HG03097 (cell line): ENCODE data around the gene HOXC5.
A peak's percentile ranks its signal among the peaks of the same experiment; 100 is the strongest.

Experiments
- ATAC-seq: cut with Tn5 transposase; IDR thresholded peaks from one replicate; pipeline ENCODE4 v1.9.1; 2021; ENCODE audit not compliant: unreplicated experiment, low FRiP score

HOXC5 gene

DNA sequence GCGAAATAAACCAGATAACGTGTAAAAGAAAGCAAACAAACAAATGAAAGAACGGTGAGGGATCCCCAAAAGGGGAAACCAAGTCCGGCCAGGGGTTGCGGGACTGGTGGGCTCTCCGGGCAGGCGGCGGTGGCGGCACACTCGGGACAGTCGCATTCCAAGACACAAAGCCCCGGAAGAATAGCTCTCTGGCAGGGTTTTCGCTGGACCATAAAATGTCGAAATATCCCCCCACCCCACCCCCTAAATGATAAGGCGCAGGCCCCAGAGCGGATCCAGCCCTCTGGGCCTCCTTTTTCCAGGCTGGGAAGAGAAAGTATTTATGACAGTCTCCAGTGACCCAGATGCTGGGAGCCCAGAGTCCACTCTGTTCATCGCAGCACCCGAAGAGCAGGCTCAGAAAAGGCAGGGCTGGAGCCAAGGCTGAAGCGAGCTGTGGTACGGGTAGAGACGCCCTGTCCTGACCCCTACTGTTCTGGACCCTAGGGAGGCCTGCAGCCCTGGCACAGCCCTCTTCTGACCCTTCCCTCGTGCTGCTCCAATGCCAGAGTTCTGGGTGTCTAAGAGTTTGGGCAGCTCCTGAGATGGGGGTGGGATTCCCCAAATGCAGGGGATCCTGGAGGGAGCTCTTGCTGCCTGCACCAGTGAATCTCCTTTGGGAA is 26.2 kb upstream of the HOXC5 start:
- no peak for ATAC-seq

DNA sequence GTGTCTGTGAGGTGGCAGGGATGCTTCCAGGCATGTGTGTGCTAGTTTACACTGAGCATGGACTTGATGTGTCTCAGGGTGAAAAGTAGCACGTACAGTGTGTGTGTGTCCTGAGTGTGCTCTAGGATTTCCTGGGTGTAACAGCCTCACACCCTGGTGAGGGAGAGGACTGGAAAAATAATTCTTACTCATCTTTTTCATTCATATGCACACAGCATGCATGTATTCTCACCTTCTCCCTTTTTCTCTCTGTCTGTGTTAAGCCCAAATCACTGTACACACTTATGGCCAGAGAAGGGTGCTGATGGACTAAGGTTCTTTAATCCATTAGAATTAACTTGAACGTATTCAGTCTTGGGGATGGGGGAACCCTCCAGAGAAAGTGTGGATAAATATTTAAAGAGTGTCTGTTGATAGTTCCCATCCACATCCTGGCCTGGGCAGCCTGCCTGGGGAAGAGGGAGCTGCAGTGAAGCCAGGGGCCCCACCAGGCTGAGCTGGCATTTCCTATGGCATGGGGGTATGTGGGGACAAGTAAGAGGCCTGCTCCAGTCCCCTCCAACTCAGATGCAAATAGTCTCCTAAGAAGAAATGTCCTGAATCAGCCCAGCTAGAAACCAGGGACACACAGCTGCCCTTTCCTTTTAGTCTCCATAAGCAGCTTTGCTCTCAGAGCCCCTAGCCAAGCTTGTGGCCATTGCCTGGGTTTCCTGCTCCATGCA is 25.2 kb upstream of the HOXC5 start:
- no peak for ATAC-seq

DNA sequence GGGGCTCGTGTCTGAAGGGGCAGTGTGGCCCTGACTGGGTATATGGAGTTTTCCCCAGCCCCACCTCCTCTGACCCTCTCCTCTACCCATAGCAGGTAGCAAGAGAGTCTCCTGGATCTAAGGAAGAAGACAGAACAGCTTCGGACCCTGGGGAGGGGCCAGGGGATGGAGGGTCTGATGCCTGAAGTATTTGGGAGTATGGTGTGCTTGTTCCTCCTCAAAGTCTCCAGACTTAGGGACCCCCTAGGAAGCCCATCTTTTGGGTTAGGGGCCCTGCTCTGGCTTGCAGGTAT is 24.6 kb upstream of the HOXC5 start:
- no peak for ATAC-seq

DNA sequence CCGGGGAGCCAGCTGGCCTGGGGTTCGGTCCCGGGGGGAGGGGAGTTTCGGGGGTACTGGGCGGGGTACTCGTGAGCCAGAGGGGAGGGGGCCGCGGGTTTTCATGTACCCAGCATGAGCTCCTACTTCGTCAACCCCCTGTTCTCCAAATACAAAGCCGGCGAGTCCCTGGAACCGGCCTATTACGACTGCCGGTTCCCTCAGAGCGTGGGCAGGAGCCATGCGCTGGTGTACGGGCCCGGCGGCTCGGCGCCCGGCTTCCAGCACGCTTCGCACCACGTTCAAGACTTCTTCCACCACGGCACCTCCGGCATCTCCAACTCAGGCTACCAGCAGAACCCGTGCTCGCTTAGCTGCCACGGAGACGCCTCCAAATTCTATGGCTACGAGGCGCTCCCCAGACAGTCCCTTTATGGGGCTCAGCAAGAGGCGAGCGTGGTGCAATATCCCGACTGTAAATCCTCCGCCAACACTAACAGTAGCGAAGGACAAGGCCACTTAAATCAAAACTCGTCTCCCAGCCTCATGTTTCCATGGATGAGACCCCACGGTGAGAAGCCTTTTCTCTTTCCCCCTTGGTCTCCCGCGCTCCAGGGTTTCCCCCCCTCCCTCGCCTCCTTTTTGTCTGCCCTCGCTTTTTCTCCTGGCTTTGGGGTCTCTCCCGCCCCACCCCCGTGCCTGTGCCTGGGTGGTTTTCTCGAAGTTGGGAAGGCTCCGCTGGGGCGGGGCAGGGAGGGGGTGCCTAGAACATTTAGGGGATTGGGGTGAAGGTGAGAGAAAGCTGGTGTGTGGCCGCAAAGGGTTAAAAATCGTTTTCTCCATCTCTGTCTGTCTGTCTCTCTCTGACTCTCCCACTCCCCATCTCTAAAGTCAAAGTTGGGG is 23.4 kb upstream of the HOXC5 start:
- no peak for ATAC-seq

DNA sequence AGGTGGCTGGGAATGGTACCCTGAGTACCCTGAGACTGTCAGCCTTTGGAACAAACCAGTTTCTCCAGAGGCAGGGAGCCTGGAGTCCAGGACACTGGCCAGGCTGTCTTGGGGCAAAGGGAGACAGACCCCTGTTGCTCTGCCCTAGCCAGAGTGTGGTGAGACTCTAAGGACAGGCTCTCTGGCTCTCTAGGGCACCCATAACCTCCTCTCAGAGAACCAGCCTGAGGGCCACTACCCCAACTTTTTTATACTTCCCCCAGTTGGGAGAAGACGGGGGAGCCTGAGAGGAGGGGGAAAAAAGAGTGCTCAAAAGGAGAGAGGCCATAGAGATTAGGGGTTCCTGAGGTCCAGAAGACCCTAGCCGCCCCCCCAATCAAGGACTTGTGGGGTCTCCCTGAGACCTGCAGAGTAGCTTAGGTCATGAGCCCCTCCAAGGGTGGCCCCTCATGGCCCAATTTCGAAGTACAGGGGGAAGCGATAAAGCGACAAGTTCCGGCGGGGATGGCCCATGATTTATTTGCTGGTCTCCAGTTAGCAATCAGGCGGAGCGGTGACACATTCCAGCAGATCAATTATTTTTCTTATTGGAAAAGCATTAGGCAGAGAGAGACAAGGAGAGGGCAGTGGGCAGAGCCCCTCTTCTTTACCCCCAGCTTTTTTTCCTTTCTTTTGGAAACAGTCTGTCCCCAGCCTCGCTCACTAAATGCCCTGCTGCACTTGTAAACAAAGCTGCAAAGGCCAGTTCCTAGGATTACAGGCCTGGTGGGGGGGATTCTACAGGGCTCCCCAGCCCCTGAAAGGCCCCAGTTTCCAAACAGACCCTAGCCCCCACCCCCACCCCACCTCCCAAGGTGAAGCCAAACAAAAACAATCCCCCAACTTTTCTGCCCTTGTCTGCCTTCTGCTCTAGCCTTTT is 22.5 kb upstream of the HOXC5 start:
- no peak for ATAC-seq

DNA sequence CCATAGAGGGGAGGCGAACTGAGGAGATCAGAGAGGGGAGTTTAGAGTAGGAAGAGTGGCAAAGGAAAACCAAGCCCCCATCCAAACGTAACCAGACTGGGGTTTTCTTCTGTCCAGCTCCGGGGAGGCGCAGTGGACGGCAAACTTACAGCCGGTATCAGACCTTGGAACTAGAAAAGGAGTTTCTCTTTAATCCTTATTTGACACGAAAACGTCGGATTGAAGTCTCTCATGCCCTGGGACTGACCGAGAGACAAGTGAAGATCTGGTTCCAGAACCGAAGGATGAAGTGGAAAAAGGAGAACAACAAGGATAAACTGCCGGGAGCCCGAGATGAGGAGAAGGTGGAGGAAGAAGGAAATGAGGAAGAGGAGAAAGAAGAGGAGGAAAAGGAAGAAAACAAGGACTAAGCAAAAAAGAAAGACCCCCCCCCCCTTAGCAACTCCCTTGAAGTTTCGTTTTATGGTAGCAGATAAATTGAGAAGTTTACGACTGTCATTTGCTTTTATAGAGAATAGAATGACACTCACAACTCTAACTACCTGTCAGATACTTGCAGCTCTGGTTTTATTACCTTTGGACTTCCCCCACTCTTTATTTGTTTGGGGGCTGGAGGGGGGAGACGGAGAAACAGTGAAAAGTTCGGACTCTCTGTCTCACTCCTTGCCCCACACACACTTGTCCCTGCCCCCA is 21.7 kb upstream of the HOXC5 start:
- no peak for ATAC-seq

DNA sequence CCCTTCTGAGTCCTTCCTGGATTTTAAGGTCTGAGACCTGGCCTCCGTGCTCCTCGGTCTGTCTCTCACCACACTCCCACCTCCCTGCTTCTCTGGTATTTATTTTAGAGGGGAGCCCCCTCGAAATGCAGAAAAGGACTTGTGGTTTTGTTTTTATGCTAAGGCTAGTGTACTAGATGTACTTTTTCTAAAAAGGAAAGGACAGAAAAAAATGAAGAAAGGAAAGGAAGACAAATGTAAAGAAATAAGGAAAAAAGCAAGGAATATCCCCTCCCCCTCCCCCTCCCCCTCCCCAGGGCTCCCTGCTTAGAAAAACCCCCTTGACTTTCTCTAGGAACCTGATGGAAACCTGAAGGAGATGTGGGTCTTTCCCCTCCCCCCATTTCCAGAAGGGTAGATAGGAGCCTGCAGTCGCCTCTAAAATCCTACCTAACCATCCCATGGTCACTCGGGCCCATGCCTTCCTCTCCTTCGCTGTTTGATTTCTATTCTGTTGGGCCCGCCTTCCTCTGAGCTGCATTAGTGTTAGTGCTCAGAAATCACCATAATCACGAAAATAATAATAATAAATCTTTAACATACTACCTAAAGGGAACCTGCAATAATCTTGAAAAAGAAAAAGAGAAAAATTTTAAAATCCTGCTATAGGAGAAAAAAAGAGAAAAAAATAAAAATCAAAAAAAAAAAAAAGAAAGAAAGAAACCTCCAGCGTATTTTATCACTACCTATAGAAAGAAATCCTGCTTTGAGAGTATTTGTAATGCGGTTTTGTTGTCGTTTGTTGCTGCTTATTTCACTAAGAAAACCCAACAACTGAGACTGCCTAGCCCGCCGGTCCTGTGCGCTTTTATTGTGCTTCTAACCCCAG is 21.0 kb upstream of the HOXC5 start:
- no peak for ATAC-seq

DNA sequence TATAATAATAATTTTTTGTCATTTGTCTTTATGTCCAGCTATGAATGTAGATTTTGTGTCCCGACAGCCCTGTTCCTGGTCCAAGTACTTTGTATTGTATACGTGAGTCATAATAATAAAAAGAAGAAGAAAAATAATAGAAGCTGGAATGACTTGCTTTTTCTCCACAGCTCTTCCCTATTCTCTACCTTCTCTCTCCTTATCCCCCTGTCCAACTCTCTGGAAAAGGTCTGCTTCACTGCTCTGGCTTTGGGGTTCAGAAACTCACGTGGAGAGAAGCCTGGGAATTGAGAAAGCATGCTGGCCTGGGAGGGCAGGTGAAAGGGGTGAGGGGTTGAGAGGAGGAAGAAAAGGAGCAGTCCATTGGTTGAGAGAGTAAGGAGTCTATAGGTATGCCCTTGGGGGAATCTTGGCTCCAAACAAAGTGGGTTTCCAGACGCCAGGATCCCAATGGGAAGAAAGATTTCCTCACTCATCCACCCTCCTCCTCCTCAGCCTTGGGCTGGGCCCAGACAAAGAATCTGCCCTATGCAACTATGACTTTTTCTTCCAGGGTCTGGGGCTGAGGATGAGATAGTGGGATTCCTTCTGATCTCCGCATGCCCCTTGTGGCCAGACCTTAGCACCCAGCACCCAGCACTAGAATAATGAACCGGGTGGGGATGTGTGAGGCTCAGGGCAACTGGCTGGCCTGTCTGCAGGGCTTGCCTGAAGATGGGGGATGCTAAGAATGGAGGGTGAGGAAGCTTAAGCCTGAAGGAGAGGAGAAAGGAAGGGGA is 20.0 kb upstream of the HOXC5 start:
- ATAC-seq = no peak

DNA sequence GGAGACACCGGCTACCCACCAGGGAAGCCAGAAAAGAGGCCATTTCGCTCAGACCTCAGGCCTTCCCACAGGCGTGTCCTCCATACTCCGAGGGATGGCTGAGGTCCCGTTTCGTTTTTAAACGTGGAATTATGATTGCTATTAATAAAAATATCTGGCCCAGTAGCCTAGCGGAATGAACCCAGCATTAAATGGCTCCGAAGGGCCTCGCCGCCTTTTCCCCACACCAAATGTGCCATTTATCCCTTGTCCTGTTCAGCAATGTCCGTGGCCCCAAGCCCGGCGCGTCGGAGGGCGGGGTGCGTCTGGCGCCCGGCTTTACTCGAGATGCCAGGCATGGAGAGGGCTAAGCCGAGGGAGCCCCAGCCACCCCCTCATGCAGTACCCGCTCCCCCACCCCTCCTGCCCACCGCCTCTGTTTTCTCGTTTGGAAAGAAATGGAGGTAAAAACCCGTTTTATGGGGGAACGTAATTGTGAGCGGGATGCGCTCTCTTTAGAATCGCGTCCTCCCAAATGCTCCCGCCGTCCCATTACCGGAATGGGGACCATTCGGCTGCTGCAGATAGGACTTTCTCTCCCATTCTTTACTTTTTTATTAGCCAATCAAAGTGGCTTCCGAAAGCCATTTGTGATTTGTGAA is 18.4 kb upstream of the HOXC5 start:
- ATAC-seq = no peak

DNA sequence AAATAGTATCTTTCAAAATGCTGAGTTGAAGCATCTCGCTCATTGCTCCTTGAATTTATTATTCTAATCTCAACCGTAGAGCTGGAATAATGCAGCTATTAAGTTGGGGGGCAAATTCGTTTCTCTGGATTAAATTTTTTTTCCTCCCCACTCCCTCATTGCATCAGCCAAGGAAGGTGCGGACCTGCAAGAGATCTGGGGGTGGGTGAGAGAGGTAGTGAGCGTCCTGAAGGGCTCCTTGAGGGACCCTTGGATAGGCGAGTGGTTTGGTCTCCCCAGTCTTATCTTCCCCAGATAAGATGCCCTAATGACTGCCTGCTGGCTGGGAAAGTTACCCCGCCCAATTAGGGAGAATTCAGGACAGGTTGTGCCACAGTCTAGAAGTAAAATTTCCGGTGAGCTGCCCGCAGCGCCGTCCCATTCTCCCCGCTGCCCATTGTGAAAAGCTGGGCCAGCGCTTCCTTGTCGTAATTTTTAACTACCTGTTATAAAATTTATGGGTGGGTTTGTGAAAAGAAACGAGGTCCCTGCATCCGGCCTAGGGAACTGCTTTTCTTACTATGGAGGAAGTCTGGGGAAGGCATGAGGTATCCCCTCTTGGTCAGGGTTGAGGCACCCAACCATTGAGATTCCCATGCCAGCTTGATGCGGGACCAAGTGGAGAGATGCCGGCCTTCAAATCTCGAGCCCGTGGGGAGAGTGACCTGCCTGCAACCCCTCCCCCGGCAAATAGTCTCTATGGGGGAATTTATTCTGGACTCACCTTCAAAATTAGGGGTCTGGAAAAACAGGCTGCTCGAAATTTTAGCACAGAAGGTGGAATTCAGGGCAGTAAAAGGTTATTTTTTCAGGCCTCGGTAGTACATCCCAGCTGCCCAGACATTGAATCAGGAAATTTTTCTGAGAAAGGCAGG is 17.6 kb upstream of the HOXC5 start:
- no peak for ATAC-seq

DNA sequence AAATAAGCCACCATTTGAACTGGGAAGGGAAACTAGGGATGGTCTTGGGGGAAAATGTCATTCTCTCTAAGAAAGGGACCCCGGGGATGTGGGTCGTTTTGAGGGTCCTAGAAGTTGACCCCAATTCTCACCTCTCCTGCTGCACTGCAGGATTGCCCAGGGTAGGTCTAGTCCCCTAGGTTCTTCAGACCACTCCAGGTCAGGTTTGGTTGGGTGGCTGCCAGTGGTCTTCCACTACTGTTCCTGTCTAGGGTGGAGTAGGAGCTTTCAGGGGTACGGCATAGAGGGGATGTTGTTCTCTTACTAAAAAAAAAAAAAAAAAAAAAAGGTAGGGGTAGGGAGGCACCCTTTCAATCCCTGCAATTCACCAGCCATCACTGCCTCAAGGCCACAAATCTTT is 16.8 kb upstream of the HOXC5 start:
- ATAC-seq = no peak

DNA sequence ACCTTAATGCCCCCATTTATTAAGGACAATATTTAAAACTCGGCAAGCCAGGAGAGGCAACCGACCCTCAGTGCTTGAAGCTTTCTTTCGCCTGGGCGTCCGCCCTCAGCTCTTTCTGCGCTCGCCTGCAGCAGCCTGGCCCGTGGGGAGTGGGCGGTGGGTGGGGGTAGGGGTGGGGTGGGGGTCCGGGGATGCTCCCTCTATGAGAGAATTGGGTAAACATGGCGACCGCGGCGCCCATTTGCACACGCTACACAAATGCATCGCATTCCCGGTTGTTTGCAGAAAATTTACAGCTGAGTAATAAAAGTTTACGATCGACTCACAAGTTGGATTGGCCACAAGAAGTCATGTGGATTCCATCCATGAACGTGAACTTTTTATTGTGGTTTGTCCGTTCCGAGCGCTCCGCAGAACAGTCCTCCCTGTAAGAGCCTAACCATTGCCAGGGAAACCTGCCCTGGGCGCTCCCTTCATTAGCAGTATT is 16.3 kb upstream of the HOXC5 start:
- ATAC-seq = no peak

DNA sequence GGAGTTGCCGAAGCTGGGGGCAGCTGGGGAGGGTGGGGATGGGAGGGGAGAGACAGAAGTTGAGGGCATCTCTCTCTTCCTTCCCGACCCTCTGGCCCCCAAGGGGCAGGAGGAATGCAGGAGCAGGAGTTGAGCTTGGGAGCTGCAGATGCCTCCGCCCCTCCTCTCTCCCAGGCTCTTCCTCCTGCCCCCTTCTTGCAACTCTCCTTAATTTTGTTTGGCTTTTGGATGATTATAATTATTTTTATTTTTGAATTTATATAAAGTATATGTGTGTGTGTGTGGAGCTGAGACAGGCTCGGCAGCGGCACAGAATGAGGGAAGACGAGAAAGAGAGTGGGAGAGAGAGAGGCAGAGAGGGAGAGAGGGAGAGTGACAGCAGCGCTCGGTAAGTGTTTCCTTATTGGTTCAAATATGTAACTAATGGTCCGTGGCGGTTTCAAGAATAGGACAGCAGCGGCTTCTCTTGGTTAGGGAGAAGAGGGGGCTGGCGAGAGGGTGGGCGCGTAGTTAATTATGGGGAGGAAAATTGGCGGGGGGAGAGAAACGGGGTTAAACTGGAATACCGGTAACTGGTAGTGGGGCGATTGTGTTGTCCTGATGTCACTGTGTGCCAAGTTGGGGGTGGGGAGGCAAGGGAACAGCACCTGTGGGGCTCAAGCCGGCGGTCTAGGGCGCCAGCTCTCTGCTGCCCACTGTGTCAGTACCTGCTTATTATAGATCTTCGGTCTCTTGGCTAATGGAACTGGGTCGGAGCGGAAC is 15.6 kb upstream of the HOXC5 start:
- peak; percentile 13 for ATAC-seq

DNA sequence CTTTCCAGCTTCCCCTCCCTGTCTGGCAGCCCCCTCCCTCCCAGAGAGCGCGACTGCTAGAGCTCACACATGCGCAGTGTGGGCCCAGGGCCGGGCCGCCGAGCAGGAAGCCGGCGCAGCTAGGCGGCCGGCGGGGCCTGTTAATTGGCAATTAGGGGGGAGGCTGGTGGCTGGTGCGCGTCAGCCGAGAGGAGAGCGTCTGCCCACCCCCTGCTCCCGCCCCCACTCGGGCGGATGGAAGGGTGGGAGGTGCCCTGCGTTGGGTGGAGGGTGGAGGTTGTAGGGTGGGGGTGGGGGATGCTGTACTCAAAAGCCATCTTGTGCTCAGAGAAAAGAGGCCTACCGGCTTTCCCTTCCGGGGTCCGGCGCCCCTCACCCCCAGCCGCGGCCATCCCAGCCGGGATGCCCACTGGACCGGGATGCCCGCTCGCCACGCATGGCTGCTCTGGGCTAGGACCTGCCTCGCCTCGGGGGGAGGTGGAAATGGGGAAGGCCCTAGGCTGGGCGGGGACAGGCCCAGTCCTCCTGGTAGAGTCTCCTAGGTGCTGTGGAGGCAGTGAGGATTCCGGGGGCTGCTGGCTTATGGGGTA is 14.9 kb upstream of the HOXC5 start:
- peak; percentile 62 for ATAC-seq

DNA sequence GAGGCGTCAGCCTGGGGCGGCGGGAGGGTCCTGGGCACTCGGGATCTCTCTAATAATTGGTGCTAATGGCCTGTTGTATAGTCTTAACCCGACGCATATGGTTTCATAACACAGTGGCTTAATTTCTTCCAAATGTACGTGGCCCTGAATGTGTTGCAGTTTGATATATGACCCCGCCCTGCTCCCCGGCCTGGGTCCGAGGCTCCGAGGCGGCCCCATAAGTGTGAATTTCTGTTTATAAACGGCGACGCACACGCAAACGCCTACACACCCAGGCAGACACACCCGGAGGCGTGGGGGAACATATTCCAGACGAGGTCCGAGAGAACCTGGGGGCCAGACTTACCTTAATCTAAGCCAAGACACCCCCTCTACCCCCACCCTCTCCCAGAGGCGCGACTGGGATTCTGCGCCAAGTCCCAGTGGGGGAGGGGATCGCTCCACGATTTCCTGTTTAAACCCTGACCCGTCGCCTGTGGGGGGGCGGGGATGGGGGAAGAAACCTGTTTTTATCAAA is 14.3 kb upstream of the HOXC5 start:
- no peak for ATAC-seq
